SU-DHL-6 (cell line): ENCODE results near the gene TKFC.

ENCODE experiments used
- H2AFZ ChIP-seq: fragments of 200-600 bp; sonication (generic); 2 replicates; pipeline ENCODE4 v1.6.1; 2014; ENCODE audit warnings: low read depth, mild to moderate bottlenecking, moderate library complexity, mixed read lengths, antibody characterized with exemption, low read length; ENCODE audit not compliant: severe bottlenecking
- H3F3A ChIP-seq: fragments of 200-600 bp; shearing (Covaris generic); 2 replicates; pipeline ENCODE4 v1.6.0; 2016; ENCODE audit warnings: antibody characterized with exemption, mild to moderate bottlenecking; ENCODE audit not compliant: insufficient read depth
- H3K27ac ChIP-seq: fragments of 200-600 bp; sonication (generic); 2 replicates; pipeline ENCODE4 v1.5.1; 2016; ENCODE audit warnings: low read depth, mild to moderate bottlenecking, low read length, moderate library complexity, mixed read lengths
- H3K27me3 ChIP-seq: fragments of 200-600 bp; sonication (generic), shearing (Covaris generic); 2 replicates; pipeline ENCODE4 v1.6.0; 2014; ENCODE audit warnings: mild to moderate bottlenecking, low read length
- H3K36me3 ChIP-seq: fragments of 200-600 bp; sonication (generic); 2 replicates; pipeline ENCODE4 v1.6.1; 2014; ENCODE audit warnings: mild to moderate bottlenecking, low read length, mixed read lengths
- H3K4me2 ChIP-seq: fragments of 300-600, 200-600 bp; shearing (Covaris generic), sonication (generic); 2 replicates; pipeline ENCODE4 v1.6.0; 2014; ENCODE audit warnings: low read length, low read depth, mild to moderate bottlenecking; ENCODE audit not compliant: poor library complexity, severe bottlenecking
- H3K4me3 ChIP-seq: fragments of 200-600 bp; sonication (generic); 2 replicates; pipeline ENCODE4 v1.5.1; 2014; ENCODE audit warnings: antibody characterized with exemption, low read length, mild to moderate bottlenecking, mixed read lengths; ENCODE audit not compliant: insufficient read depth, poor library complexity, severe bottlenecking
- H3K79me2 ChIP-seq: fragments of 200-600 bp; sonication (generic); 2 replicates; pipeline ENCODE4 v1.6.1; 2014; ENCODE audit warnings: mild to moderate bottlenecking, low read length, moderate library complexity; ENCODE audit not compliant: insufficient read depth
- H3K9ac ChIP-seq: fragments of 200-600 bp; sonication (generic); 2 replicates; pipeline ENCODE4 v1.7.0; 2014; ENCODE audit warnings: mild to moderate bottlenecking, low read length
- H3K9me2 ChIP-seq: fragments of 200-600 bp; sonication (generic); replicated peaks from 2 replicates; pipeline ENCODE4 v1.6.1; 2014; ENCODE audit warnings: low read length; ENCODE audit not compliant: insufficient read depth
- H3K9me3 ChIP-seq: fragments of 200-600 bp; sonication (generic); 2 replicates; pipeline ENCODE4 v1.6.1; 2014; ENCODE audit warnings: low read length, mixed read lengths; ENCODE audit not compliant: insufficient read depth
- H4K20me1 ChIP-seq: fragments of 200-600 bp; sonication (generic); 2 replicates; pipeline ENCODE4 v1.6.1; 2014; ENCODE audit warnings: low read depth, mild to moderate bottlenecking, antibody characterized with exemption, low read length, moderate library complexity, mixed read lengths
- EZH2phosphoT487 ChIP-seq: fragments of 200-600 bp; sonication (generic), shearing (Covaris generic); conservative IDR thresholded peaks from 2 replicates; pipeline ENCODE4 v1.6.1; 2018; ENCODE audit warnings: mild to moderate bottlenecking, antibody characterized with exemption, low read length, moderate library complexity, mixed read lengths
- TF ChIP-seq, protein P1 (sequence below): fragments of 200-600 bp; sonication (generic); IDR thresholded peaks from one replicate; pipeline ENCODE4 v1.5.1; 2017; ENCODE audit warnings: antibody characterized with exemption, mild to moderate bottlenecking, low read length, moderate library complexity; ENCODE audit not compliant: insufficient read depth, poor library complexity, severe bottlenecking

TKFC gene

DNA sequence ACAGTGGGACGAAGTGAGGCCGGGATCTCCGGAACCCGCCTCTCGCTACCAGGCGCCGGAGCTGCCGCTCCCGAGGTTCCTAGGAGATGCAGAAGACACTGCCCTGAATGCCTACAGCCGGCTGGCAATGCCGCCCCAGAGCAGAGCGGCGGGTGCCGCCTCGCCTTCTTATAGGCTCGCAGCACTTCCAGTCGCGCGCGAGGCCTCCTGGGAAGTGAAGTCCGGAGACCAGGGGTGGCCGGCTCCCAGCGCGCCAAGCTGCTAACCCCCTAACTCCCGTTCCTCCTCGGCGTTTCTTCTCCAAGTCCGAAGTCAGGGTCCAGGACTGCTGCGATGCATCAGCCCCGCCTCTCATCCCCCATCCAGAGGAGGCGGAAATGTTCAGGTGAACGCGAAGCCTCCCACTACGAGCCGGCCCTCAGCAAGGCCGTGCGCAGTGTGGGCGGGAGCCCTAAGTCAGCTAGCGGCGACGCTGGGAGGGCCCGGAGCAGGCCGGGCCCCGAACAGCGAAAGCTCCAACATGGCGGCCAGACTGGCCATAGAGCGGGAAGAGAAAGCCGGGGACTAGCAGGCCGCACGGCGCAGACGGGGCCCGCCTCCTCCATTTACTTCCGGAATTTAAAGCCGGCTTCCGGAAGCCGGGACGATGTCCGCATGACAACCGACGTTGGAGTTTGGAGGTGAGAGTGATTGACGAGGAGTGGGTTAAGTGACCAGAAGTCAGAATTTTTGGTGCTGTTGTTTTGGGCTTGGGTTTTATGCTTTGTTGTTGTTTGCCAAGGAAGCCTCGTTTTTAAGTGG lies 28.9 kb downstream of the TKFC start, which contains the start of the genes CYB561A3 and TMEM138:
Gene CYB561A3, minus strand, starts transcription at position 142 of the 801 bp plus-strand sequence. CDS start 5,169 bp downstream, outside the sequence.
Gene TMEM138, plus strand, starts transcription at position 634 of the 801 bp plus-strand sequence. CDS start 2,017 bp downstream, outside the sequence.
- H3K4me3 ChIP-seq, result peak within 1 kb of the TSS; percentile 78

DNA sequence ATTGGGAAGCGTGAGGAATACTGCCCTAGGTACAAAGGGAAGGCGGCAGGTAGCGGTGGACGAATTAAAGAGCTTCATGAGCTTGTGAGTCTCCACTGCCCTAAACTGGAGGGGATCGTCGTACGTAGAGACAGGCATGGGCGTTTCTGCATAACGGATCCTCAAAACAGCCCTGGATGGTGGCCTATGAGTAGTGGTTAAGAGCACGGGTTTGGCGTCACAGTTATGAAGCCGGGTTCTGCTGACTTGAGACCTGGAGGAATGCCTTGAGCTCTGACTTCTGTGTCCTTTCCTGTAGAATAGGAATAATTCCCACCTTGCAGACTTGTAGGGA lies 29.5 kb downstream of the TKFC start:
- Histone ChIP-seq H3K9ac (peak overlapping the region; percentile 87), H3K9me3 (no peaks in the 10 kb centered on the region), H3K27ac (peak overlapping the region; percentile 99), H3F3A (peaks cover 34% of the 10 kb centered on the region), H4K20me1 (no peaks in the 10 kb centered on the region), H3K36me3 (peaks cover 16% of the 10 kb centered on the region), H3K4me2 (peak overlapping the region; percentile 82), H3K27me3 (no peaks in the 10 kb centered on the region), H3K4me3 (peak overlapping the region; percentile 78), H3K79me2 (peaks cover 59% of the 10 kb centered on the region), H2AFZ (no peak overlapping the region), H3K9me2 (no peaks in the 10 kb centered on the region)
- TF ChIP-seq, protein P1, sequence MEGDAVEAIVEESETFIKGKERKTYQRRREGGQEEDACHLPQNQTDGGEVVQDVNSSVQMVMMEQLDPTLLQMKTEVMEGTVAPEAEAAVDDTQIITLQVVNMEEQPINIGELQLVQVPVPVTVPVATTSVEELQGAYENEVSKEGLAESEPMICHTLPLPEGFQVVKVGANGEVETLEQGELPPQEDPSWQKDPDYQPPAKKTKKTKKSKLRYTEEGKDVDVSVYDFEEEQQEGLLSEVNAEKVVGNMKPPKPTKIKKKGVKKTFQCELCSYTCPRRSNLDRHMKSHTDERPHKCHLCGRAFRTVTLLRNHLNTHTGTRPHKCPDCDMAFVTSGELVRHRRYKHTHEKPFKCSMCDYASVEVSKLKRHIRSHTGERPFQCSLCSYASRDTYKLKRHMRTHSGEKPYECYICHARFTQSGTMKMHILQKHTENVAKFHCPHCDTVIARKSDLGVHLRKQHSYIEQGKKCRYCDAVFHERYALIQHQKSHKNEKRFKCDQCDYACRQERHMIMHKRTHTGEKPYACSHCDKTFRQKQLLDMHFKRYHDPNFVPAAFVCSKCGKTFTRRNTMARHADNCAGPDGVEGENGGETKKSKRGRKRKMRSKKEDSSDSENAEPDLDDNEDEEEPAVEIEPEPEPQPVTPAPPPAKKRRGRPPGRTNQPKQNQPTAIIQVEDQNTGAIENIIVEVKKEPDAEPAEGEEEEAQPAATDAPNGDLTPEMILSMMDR, result no peak
- no peak for TF ChIP-seq EZH2phosphoT487

More for the DNA sequence above, 28.9 kb downstream of the TKFC start, which contains the start of the genes CYB561A3 and TMEM138:
- H3K36me3 ChIP-seq, result peaks cover 11% of the 10 kb centered on the region
- TF ChIP-seq, protein P1, result no peak
- no peak for TF ChIP-seq EZH2phosphoT487
- no peaks in the 10 kb centered on the region for H4K20me1 ChIP-seq
- peaks cover 59% of the 10 kb centered on the region for H3K79me2 ChIP-seq
- H3K27me3 ChIP-seq, result no peaks in the 10 kb centered on the region
- H3K9me3 ChIP-seq, result no peaks in the 10 kb centered on the region
- H3F3A ChIP-seq, result peaks cover 35% of the 10 kb centered on the region
- peak within 1 kb of the TSS; percentile 87 for H3K9ac ChIP-seq
- peak within 1 kb of the TSS; percentile 24 for H2AFZ ChIP-seq
- no peaks in the 10 kb centered on the region for H3K9me2 ChIP-seq
- H3K4me2 ChIP-seq, result peak within 1 kb of the TSS; percentile 82
- peak within 1 kb of the TSS; percentile 99 for H3K27ac ChIP-seq

DNA sequence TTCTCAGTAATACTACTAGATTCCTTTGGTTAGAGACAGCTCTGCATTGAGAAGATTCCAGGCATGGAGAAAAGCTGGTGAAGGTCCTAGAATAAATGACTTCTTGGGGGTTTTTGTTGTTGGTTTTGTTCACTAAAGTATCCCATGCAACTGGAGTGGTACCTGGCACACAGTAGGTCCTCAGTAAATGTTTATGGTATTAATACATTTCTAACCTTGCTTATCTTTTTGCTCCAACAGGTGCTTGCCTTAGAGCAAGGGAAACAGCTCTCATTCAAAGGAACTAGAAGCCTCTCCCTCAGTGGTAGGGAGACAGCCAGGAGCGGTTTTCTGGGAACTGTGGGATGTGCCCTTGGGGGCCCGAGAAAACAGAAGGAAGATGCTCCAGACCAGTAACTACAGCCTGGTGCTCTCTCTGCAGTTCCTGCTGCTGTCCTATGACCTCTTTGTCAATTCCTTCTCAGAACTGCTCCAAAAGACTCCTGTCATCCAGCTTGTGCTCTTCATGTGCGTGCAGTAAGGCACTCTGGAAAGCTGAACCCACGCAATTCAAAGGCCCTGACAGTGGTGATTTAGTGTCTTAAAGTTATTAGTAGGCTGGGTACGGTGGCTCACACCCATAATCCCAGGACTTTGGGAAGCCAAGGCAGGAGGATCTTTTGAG lies 31.1 kb downstream of the TKFC start:
- peak overlapping the region; percentile 82 for H3K4me2 ChIP-seq

More for the DNA sequence above, 31.1 kb downstream of the TKFC start:
- TF ChIP-seq, protein P1, result no peak
- TF ChIP-seq EZH2phosphoT487, result no peak
- peaks cover 17% of the 10 kb centered on the region for H3F3A ChIP-seq
- 0 out of 2 replicates have a peak overlapping the region, but pooled peaks have one; percentile 87 for H3K9ac ChIP-seq
- no peak overlapping the region for H3K4me3 ChIP-seq
- peaks cover 25% of the 10 kb centered on the region for H3K36me3 ChIP-seq
- H4K20me1 ChIP-seq, result no peaks in the 10 kb centered on the region
- H2AFZ ChIP-seq, result no peak overlapping the region
- H3K27me3 ChIP-seq, result no peaks in the 10 kb centered on the region
- H3K9me3 ChIP-seq, result no peaks in the 10 kb centered on the region
- H3K79me2 ChIP-seq, result peaks cover 56% of the 10 kb centered on the region
- H3K27ac ChIP-seq, result no peak overlapping the region; the same call in 1 of the 2 replicates
- no peaks in the 10 kb centered on the region for H3K9me2 ChIP-seq
